Vagina (tissue), 2 donors: ENCODE results near the gene RANBP3L.

Experiments used
- POLR2A ChIP-seq, 2 donors: fragments of 450-650 bp; IDR thresholded peaks; one replicate each; pipeline ENCODE4 v1.6.1; 2017; ENCODE audit warnings: antibody characterized with exemption in 2 of 2, mild to moderate bottlenecking in 2 of 2, moderate library complexity in 2 of 2
- POLR2AphosphoS5 ChIP-seq, 2 donors: sonication (generic); formaldehyde crosslinking; IDR thresholded peaks; one replicate each; pipeline ENCODE4 v1.9.0; 2017; ENCODE audit warnings: antibody characterized with exemption in 2 of 2, mild to moderate bottlenecking in 2 of 2, low read depth in 1 of 2; ENCODE audit not compliant: insufficient read depth in 1 of 2
- TF ChIP-seq, protein P1 (sequence below), 3 experiments: fragments of 450-650 bp in 2 of 3; fragments of 200-600 bp in 1 of 3; sonication (generic) in 1 of 3; IDR thresholded peaks; one replicate each; pipeline ENCODE4 v1.5.1; 2017 to 2019; ENCODE audit warnings: antibody characterized with exemption in 3 of 3, mild to moderate bottlenecking in 2 of 3, moderate library complexity in 2 of 3

DNA sequence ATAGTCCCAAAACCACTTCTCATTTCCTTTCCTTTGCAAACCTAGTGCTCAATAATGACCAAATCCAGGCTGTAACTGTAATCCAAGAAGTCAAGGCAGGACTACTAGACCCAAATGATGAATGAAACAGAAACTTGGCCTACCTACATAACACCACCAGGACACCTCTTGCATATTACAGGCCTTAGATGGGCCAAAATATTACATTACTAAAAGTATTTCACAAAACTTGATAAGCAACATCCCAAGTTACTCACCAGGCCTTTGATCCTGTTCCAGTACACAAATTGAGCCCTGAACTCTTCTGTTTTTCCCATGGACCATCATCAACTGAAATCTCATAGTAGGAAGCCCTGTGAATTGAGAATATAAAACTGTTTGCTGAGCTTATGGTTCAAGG lies 94.8 kb downstream of the RANBP3L start:
- TF ChIP-seq POLR2AphosphoS5 (IDR thresholded peaks at IDR 0.05; ENCODE audit: insufficient read depth in 1 of 2, low read depth in 1 of 2): no peak
- TF ChIP-seq, protein P1, sequence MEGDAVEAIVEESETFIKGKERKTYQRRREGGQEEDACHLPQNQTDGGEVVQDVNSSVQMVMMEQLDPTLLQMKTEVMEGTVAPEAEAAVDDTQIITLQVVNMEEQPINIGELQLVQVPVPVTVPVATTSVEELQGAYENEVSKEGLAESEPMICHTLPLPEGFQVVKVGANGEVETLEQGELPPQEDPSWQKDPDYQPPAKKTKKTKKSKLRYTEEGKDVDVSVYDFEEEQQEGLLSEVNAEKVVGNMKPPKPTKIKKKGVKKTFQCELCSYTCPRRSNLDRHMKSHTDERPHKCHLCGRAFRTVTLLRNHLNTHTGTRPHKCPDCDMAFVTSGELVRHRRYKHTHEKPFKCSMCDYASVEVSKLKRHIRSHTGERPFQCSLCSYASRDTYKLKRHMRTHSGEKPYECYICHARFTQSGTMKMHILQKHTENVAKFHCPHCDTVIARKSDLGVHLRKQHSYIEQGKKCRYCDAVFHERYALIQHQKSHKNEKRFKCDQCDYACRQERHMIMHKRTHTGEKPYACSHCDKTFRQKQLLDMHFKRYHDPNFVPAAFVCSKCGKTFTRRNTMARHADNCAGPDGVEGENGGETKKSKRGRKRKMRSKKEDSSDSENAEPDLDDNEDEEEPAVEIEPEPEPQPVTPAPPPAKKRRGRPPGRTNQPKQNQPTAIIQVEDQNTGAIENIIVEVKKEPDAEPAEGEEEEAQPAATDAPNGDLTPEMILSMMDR (IDR thresholded peaks at IDR 0.05): no peak
- no peak for TF ChIP-seq POLR2A (IDR thresholded peaks at IDR 0.05)
